GM19468 (cell line): ENCODE measurements around the gene SPRED3.
"Not testable (repeated sequence)": the region's sequence is repeated elsewhere in the genome, so short reads cannot be mapped to it uniquely, and the experiment has no call there.

Experiments
- ATAC-seq: cut with Tn5 transposase; IDR thresholded peaks from one replicate; pipeline ENCODE4 v1.9.1; 2021; ENCODE audit warnings: mild to moderate bottlenecking, moderate library complexity, moderate number of reproducible peaks; ENCODE audit not compliant: unreplicated experiment; ENCODE audit errors: extremely low read depth

Gene SPRED3

DNA sequence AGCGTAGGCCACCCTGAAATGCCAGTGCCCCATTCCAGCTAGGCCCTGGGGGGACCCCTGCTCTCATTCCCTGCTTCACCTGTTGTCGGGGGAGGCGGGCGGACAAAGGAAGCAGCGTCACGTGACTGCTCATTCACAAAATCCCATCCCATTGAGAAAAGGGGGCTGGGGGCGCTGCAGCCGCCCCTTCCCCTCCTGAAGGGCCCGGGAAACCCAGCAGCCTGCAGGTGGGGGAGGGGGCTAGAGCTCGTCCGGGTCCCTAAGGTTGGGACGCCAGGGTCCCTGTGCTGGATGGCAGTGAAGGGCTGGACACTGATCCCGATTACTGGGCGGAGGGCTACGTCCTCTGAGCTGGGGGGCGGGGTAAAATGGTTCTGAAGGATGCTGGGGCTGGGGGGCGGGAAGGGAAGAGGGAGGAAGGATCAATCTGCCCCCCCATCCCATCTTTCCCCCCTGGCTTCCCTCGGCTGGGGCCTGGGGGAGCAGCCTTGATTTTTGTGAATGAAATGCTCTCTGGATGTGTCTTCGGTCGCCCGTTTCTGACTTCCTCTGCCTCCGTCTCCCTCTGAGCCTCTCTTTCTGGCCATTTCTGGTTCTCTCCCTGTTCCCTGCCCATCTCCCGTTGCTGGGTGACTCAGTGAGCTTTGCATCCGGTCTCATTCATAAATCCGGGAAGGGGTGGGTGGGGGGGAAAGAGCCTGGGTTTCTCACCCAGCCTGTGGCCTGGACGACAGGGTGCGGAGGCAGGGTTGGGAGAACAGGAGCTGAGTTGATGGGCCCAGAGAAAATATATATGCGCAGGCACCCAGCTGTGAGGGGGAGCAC is 816 bp downstream of the SPRED3 start:
- no peak for ATAC-seq

DNA sequence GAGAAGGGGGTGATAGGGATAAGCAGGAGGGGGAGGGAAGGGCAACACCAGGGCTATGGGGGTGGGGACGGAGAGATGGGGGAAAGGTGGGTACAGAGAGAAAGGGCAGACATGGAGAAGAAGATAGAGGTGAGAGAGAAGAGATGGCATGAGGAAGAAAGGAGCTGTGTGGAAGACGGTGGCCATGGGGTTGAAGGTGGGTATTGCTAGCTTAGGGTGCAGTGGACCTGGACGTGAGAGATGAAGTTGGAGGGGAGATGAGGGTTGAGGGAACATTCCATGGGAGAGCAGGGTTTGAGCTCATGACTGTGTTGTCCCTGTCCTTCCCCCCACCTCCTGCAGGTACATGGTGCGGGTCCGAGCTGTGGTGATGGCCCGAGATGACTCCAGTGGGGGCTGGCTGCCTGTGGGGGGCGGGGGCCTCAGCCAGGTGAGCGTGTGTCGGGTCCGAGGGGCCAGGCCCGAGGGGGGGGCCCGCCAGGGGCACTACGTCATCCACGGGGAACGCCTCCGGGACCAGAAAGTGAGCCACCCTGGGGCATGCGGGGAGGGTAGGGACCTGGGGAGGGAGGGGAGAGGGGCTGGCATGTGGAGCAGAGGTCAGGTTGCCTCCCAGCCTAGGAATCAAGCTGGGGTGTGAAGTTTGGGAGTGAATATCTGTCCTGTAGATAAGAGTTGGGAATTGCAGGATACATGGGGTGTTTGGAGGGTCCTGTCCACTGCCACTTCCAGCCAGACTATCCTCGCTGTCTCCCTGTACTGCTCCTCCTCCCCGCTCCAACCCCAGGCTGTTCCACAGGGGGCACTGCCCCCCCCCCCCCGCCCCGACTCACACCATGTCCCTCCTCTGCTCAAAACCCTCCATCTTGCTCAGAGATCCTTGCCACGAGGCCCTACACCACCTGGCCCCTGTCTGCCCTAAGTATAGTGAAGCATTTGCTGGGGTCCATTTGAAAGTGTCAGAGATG is 1.7 kb downstream of the SPRED3 start:
- no peak for ATAC-seq

DNA sequence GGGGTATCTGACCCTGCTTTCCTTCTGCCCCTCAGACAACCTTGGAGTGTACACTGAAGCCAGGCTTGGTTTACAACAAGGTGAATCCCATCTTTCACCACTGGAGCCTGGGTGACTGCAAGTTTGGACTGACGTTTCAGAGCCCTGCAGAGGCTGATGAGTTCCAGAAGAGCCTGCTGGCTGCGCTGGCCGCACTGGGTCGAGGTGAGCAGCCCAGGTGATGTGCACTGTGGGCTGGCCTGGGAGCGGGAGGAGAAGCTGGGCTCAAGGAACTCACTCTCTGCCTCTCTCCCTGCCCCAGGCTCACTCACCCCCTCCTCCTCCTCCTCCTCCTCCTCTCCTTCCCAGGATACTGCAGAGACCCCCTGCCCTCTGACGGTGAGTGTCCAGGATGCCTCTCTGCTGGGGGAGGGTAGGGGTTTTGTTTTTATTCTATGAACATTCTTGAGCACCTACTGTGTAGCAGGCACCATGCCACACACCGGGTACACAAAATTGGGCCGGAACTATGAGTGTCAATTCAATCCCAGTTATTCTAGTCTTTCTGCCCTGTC is 3.5 kb downstream of the SPRED3 start:
- no peak for ATAC-seq

DNA sequence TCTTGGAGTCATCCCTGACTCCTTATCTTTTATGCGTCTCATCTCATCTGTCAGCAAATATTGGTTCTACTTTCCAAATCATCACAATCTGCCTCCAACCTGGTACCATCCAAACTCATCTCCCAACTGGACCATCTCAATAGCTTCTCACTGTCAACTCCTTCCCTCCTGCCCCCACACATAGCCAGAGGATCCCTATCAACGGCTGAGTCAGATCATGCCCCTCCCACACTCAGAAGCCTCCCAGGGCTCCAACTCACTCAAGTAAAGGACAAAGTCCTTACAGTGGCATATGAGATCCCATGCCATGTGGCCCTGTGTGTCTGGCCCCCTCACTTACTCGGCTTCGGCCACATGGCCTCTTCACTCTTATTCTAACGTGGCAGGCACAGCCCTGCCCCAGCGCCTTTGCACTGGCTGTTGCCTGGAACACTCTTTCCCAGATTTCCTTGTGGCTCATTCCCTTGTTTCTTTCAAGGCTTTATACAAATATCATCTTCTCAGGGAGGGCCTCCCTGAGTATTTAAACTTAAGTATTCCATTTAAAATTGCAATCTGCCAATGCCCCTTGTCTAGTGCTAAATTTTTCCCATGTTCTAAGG is 4.3 kb downstream of the SPRED3 start:
- no peak for ATAC-seq

DNA sequence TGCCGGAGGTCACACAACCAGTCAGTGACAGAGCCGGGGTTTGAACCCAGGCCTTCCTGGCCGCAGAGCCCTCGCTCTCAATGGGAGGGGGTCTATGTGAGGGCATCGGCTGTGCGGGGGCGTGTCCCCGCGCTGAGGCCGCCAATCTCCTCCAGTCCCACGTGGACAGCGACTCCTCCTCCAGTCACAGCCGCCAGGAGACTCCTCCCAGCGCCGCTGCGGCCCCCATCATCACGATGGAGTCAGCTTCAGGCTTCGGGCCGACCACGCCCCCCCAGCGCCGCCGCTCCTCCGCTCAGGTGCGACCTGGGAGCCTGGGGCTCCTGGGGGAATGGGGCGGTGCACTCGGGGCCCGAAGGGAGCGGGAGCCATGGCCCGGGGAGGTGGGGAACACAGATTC is 6.0 kb downstream of the SPRED3 start:
- ATAC-seq = no peak

DNA sequence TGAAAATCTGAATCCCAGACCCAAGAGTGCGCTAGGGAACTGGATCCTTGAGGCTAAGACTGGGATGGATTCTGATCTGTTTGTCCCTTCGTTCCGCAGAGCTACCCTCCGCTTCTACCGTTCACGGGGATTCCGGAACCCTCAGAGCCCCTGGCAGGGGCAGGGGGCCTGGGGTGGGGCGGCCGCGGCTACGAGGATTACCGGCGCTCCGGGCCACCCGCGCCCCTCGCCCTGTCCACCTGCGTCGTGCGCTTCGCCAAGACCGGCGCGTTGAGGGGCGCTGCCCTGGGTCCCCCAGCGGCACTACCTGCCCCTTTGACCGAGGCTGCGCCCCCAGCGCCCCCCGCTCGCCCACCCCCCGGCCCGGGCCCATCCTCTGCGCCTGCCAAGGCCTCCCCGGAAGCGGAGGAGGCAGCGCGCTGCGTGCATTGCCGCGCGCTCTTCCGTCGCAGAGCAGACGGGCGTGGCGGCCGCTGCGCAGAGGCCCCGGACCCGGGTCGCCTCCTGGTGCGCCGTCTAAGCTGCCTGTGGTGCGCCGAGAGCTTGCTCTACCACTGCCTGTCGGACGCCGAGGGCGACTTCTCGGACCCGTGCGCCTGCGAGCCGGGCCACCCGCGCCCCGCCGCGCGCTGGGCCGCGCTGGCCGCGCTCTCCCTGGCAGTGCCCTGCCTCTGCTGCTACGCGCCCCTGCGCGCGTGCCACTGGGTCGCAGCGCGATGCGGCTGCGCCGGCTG is 7.1 kb downstream of the SPRED3 start:
- no peak for ATAC-seq

DNA sequence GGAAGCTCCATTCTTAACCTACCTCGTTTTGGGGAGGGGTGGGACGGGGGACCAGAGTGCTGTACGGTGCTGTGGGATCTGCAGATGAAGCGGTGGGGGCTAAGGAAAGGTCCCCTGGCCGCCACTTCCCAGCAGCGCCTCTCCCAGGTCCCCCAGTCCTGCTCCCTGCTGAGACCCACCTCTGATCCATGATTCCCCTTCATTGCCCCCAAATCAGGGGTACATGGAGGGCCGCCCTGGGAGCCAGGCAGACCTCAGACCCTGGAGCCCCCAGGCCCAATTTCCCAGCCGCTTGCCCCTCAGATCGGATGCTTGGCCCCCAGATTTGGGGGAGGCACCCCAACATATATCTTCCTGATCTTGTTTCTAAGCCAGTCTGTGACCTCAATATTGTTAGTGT is 10.6 kb downstream of the SPRED3 start:
- ATAC-seq = no peak

DNA sequence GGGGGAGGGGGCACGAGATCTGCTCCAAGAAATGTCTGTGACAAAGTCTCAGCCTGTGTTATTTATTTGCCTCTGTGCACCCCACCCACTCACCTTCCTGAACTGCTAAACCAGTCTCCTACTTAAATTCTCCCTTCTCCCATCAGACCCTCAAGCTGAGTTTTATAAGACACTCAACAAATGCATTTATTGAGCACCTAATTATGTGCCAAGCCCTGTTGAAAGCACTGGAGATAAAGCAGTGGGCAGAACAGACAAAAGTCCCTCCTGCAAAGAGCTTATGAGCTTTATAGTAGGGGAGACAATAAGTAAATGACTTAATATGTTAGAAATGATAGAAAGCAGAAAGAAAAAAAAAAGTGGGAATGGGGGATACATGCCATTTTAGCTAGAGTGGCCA is 11.0 kb downstream of the SPRED3 start:
- no peak for ATAC-seq

DNA sequence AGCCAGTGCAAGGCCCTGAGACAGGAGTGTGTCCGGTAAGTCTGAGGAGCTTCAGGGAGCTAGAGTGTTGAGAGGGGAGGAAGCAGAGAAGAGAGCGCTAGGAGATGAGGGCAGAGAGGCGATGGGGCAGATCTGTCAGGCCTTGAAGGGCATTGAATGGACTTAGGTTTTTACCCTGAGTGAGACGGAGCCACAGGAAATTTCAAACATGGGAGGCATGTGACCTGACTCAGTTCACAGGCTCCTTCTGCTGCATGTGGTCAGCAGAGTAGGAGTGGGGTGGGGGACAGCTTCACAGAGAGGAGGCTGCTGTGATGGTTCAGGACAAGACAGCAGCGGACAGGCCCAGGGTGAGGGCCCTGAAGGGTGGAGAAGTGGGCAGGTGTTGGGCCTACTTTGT is 11.9 kb downstream of the SPRED3 start:
- no peak for ATAC-seq

DNA sequence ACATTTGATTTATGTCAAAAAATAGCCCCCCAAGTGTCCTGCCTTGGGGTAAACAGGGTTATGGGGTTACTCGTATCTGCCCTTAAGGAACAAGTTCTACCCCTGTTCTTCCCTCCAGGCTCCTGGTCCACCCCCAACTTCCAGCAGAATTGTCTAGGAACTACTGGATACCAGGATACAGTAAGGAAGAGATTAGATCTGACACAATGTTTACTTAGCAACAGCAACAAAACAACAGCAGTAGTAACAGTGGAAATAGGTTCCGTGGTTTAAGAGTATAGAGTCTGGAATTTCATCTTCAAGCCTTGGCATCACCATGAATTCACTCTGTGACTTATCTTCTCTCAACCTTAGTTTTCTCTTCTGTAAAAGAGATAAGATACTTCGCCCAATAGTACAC is 12.7 kb downstream of the SPRED3 start:
- no peak for ATAC-seq

DNA sequence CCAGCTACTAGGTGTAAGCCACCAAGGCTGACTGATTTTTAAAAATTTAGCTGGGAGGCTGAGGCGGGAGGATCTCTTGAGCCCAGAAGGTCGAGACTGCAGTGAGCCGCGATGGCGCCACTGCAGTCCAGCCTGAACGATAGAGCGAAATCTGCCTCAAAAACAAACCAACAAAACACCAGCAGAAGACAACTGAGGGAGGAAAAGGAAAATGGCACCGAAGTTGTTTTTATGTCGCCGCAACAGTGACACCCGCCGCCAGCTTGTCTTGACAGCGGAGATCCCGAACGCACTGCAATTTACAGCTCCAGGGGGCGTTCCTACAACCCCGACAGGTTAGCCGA is 14.1 kb downstream of the SPRED3 start:
- no peak for ATAC-seq

DNA sequence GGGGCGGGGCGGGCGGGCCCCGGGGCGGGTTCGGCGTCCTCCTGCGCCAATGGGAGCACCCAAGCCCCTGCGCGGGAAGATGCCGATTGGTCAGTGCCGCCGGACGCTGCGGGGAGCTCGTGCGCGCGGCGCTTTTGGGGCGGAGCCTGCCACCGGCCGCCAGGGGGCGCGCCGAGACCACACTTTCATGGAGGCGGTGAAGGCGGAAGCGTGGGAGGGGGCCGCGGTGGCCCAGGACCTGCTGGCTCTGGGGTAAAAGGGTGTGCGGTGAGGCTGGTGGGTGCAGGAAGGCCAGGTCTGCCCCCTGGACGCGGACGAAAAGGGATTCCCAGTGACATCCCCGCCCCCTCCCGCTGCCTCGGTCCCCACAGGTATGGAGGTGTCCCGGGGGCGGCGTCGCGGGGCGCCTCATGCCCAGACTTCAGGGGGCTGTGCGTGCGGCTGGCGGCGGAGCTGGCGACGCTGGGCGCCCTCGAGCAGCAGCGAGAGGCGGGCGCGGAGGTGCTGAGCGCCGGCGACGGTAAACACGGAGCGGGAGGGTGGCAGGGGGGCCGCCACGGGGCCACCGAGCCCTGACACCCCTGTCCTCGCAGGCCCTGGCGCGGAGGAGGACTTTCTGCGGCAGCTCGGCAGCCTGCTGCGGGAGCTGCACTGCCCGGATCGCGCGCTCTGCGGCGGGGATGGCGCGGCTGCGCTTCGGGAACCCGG is 14.6 kb downstream of the SPRED3 start, which contains the start of gene FAM98C:
TSS of gene FAM98C (plus strand) at position 127 of the 708 bp plus-strand sequence. CDS start at position 188, 61 bp downstream.
- peak; percentile 94 for ATAC-seq

DNA sequence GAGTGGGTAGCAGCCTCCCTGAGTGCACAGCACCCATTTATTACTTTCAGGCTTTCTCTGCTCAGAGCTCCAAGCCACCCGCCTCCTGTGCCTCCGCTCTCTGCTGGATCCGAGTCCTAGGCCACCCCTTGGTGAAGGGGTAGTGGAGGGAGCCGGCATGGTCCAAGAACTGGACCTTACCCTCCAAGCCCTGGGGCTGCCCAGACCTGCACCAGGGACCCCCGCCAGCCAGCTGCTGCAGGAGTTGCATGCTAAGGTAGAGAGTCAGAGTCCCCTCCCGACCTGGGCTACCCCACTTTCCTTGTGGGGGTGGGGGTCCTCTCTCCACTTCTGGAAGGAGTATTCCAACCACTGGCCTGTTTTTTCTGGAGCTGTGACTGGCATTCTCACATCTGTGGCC is 16.4 kb downstream of the SPRED3 start:
- no peak for ATAC-seq

DNA sequence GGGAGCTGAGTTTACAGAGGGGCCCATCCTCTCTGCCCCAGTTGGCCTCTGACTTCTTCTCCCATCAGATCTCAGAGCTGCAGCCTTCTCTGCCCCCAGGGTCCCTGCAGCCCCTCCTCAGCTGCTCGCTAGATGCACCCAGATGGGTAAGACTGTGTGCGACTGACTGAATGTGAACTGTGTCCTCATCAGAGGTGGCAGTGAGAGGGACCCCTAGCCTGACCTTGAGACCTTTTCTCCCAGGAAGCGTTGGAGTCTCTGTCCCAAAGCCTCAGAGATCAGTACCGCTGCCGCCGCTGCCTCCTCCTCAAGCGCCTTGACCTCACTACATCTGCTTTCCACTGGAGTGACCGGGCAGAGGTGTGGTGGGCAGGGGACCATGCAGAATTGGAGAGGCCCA is 16.8 kb downstream of the SPRED3 start:
- ATAC-seq = no peak

DNA sequence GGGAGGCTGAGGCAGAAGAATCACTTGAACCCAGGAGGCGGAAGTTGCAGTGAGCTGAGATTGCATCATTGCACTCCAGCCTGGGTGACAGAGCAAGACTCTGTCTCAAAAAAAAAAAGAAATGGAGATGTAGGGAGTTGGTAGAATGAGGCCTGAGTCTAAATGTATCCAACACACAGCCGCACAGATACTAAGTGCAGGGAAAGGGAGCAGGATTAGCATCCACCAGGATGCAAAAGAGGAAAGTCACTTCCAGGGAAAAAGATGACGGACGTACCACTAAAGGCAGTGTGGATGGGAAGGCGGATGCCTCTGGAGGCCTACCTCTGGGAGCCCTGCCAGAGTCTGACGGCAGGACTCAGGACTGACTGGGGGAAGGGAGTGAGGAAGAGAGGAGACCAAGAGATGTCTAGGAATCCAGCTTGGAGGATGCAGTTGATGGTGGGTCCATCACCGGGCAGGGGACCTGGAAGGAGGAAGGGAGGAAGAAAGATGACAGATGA is 21.2 kb downstream of the SPRED3 start:
- no peak for ATAC-seq

DNA sequence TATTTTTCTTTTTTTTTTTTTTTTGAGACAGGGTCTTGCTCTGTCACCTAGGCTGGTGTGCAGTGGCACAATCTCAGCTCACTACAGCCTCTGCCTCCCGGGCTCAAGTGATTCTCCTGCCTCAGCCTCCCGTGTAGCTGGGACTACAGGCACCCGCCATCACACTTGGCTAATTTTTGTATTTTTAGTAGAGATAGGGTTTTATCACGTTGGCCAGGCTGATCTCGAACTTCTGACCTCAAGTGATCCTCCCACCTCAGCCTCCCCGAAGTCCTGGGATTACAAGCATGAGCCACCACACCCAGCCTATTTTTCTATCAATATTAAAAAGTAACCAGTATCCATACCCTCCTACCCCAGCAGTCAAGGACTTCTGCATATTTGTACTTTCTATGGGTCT is 21.9 kb downstream of the SPRED3 start:
- ATAC-seq = not testable (repeated sequence)

DNA sequence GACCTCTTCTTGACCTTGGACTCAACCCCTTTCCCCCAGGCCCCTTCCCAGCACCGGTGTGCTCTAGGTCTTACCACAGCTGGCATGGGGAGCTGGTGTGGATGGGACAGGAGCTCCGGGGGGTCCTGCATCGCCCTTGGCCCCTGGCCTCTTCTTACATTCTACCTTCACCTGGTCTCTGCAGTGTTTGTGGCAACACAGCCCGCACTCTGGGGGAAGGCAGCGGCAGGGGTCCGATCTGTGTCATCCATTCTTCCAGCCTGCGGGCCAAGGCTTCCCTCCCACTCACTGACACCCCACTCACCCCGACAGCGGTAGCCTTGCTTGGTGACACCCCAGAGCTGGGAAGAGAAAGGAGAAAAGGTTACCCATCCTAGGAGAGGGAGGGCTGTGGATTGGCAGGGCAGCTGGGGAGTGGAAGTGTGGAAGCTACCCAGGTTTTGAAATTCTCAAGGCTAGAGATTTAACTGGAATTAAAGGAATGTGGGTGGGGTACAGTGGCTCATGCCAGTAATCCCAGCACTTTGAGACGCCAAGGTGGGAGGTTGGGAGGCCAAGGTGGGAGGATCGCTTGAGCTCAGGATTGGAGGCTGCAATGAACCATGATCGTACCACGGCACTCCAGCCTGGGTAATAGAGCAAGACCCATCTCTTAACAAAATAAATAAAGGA is 22.7 kb downstream of the SPRED3 start:
- no peak for ATAC-seq

DNA sequence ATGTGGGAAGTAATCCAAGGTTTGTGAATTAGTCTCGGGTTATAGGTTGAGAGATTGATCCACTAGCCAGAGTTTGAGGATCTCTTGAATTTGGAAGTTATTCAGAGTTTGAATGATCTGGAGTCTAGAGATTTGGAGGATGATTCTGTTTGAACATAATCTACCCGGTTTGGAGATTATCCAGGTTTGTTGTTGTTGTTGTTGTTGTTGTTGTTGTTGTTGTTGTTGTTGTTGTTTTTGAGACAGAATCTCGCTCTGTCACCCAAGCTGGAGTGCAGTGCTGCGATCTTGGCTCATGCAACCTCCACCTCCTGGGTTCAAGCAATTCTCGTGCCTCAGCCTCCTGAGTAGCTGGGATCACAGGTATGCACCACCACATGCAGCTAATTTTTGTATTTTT is 23.4 kb downstream of the SPRED3 start:
- ATAC-seq = not testable (repeated sequence)

DNA sequence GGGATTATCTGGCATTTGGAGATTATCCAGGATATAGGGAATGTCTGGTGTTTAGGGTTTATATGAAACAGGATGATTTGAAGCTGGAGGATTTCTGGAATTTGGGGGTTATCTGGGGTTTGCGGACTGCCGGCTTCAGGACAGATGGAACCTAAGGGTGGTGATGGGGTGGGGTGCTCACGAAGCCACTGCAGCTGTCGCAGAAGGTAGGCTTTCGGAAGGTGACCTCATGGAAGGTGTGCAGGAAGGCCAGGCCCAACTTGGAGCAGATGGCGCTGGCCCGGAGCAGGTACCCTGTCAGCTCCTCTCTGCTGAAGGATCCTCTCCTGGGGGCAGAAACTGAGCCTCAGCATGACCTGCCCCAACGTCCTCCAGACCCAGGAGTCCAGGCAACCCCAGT is 24.0 kb downstream of the SPRED3 start:
- no peak for ATAC-seq
